Measurements from ENCODE around the gene TMEM120A.

TMEM120A gene

DNA sequence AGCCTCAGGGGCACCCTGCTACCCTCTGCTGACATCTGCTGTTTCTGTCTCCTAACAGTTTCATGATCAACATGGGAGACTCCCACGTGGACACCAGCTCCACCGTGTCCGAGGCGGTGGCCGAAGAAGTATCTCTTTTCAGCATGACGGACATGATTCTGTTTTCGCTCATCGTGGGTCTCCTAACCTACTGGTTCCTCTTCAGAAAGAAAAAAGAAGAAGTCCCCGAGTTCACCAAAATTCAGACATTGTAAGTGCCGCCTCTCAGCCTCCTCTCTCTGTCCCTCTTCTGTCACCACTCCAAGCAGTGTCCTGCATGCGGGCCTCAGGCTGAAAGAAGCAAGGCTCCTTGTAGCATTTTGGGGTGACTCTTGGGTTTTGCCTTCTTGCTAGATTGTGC lies 40.5 kb downstream of the TMEM120A start:
- no peak for DNase-seq

DNA sequence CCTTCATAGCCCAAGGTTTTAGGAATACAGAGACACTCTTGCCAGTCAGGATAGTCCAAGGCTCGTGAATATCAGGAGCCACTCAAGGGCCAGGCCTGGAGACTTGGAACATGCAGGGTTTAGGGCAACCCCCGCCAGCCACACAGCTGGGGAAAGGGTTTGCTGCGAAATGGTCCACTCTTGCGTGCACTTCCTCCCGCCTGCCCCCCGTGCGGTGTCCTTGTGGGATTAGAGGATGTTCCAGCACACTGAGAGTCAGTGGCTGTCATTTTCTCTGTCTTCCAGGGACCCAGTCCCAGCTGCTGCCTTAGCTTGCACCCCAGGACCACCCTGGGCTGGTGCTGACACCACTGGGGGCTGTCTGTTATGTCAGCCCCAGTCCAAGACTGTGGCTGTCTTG lies 41.0 kb downstream of the TMEM120A start:
- DNase-seq, result no peak

DNA sequence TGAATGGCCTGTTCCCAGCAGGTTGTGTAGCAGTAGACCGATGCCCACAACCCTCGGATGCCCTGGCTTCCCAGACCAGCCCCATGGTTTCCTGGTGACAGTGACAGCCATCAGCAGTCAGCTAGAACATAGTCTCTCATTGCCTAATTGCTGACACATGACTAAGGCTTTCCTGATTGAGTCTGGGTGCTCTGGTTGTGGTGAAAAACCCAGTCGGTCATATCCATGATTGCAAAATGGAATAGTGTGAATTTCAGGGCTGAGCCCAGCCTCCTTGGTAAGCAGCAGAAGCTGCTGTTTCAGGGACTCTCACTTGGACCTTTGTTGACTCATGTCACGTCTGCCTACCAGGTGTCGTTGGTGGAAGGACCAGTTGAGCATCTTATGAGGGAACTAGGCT lies 42.9 kb downstream of the TMEM120A start:
- no peak for DNase-seq

DNA sequence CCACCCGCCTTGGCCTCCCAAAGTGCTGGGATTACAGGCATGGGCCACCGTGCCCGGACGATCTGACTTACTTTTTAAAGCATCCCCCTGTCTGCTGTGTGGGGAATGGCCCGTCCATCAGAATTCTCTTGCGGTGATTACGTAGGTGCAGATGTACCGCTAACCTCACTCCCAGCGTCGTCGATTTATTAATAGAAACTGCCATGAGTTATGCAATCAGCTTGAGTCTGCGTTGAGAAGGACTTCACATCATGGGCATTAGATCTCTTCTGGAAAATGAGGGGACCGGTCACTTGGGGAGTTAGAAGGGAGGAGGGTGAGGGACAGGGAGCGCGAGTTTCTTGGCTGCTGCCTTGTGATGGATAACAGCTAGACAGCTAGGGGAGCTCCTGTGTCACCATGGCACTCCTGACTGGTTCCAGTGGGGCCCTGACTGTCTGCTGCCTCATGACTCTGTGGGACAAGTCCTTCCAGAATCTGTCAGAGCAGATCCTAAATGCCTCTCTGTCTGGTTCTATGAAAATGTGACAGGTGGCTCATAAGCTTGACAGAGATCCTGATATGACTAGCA lies 44.2 kb downstream of the TMEM120A start:
- DNase-seq, result no peak

DNA sequence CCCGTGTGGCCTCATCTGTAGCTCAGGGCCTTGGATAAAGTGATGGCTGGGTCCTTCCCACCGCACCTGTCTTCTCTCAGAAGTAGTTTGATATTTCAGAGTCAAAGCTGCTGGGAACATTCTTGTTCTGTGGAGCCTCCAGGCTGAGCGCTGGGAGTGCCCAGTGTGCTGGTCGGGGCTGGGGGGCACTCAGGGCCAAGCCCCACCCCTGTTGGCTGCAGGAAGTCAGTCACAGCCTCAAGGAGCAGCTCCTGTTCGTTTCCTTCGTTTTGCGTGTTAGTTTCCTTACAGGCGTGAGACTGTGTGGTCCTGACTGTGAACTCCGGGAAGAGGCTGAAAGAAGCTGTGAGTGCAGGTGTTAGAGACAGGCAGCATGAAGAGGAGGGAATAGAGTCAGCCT lies 46.2 kb downstream of the TMEM120A start:
- DNase-seq, result no peak

DNA sequence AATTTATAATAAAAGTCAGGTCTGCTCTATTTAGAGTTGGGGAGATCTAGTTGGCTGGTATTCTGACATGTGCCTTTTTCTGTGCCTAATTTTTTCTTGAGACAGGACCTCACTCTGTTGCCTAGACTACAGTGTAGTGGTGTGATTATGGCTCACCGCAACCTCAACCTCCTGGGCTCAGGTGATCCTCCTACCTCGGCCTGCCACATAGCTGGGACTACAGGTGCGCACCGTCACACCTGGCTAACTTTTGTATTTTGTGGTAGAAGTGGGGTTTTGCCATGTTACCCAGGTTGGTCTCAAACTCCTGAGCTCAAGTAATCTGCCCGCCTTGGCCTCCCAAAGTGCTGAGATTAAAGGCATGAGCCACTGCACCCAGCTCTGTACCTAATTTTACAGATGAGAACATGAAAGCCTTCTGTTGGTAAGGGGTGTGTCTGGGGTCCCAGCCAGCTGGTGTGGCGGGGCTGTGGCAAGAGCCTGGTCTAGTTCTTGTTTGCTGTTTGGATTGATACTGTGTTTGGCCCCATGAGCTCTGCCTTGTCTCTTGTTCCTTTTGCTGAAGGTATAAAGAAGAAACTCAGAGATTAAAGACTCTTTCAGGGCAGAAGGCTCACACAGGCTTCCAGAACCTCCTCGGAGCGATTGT lies 48.1 kb downstream of the TMEM120A start:
- DNase-seq, result no peak

DNA sequence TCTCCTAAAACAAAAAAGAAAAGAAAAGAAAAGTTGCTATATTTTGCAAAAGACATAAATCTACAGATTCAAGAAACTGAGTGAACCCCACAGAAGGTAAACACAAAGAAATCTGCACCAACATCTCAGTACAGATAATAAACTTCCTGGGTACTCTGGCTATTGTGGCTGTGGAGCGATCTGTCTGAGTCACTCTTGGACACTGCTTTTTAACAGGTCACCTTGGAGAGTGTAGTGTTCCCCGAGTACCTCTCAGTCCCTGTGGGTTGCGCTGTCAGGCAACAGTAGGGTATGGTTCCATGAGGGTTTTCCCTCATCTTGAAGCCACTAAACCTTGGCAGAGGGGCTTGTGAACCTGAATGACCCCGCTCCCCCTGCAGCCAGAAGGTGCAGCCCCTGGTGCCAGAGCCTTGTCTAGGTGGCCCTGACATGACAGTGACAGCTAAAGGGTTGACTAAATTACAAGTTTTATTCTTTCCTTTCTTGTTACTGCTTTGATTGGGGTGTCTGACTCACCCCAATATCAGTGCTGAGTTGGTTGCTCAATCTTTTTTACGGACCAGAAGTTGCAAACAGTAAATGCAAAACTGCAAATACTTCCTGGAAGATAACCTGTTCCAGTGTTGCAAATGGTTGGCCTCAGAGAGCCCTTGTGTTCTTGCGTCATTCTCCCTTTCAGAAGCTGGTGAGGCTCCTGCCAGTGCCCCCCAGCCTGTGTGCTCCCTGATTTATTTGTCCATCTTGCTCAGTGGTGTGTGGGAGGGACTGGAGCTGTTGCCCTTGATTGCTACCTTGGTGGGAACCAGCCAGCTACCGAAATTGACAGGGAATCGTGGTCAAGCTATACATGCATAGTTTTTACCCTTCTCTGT lies 48.9 kb downstream of the TMEM120A start:
- DNase-seq, result no peak

DNA sequence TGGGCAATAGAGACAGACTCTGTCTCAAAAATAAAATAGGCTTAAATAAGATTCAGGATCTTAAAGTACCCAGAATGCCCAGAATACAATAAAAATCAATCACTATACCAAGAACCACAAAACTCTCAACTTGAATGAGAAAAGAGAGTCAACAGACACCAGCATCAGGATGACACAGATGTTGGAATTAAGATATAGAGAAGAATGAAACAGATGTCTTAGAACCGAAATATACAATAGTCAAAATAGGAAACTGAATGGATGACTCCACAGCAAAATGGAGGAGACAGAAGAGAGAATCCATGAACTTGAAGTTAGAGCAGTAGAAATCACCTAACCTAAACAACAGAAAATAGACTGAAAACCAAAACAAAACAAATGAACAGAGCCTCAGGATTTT lies 49.9 kb downstream of the TMEM120A start:
- no peak for DNase-seq

DNA sequence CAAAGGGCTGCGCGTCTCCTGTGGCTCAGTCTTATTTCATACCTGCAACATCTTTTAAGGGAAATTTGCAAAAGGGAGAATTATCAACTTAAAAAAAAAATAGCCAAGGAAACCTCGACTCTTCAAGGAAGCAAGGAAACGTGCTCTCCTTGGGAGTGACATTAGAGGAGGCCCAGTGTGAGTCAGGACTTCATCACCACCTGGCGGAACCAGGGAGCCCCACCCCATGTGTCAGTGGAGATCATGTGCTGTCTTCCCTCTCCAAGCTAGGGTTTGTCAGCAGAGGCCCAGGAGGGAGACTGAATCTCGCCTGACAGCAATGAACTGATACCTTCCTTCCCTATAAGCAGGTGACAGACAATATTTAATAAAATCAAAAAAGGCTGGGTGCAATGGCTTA lies 50.5 kb downstream of the TMEM120A start:
- no peak for DNase-seq

DNA sequence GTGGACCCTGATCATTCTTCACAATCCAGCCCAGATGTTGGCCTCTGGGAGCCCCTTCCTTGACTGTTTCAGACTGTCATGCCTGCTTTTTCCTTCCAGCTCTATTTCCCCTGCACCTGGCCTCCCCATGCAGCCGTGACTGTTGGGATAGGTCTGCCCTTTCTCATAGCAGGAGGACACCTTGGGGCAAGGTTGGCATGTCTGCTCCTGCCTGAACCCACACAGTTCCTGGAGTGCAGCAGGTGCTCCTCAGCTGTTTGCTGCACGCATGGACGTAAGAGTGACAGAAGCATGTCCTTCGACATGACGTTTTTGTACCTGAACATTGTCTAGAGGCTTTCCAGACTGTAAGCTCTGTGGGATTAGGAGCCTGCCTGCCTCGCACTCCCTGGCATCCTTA lies 55.5 kb downstream of the TMEM120A start:
- no peak for DNase-seq

DNA sequence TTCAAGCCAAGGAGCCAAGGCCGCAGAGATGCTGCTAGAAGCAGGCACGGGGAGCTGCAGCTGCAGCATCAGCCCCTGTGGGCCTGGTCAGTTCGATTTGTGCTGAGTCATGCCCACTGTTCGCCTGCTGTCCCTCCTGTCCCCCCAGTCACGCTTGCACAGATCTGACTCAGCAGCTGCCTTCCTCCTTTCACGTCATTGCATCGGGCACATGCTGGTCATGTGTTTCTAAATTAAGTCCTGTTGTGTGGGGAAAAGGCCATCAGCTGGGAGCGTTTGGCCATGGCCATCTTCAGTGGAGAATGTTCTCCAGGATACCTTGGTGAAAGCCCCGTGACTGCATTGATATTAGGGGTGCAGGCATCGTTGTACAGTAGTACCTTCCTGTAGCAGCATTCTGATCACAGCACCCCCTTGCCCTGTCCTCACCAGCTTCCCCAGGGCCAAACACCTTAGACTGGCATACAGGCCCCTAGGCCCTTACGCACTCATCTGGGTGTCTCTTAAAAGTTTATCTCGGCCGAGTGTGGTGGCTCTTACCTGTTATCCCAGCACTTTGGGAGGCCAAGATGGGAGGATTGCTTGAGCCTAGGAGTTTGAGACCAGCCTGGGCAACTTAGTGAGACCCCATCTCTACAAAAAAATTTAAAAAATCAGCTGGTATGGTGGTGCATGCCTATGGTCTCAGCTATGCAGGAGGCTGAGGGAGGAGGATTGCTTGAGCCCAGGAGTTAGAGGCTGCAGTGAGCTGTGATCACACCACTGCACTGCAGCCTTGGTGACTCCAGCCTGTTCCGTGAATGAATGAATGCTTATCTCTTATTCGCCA lies 56.2 kb downstream of the TMEM120A start:
- no peak for DNase-seq

Data from CD4-positive, alpha-beta T cell treated with Interleukin-10 for 1 hour (primary cell).